Astrocyte of the cerebellum (primary cell): Measurements from ENCODE around the gene EGLN3.

Source experiments
- DNase-seq: peaks from one replicate; pipeline ENCODE4 v3.0.0-alpha.2; 2011; ENCODE audit warnings: low read depth
- H3K4me3 ChIP-seq: 2 replicates; pipeline ENCODE4 v1.5.1; 2011; ENCODE audit warnings: mild to moderate bottlenecking, low read depth, low read length, moderate library complexity
- in situ Hi-C: cut with HindIII; loops from 2 replicates; pipeline ENCODE4 v1.10.0; 2017; ENCODE audit warnings: low sequenced_read_pairs
- TF ChIP-seq, protein P1 (sequence below): IDR thresholded peaks from 2 replicates; pipeline ENCODE4 v1.5.1; 2012; ENCODE audit warnings: low read length, low read depth, moderate library complexity, mild to moderate bottlenecking; ENCODE audit errors: missing control alignments

EGLN3 gene

GRCh38 chr14:33909380-33910084 is 41.3 kb downstream of the EGLN3 start:
- TF ChIP-seq, protein P1, sequence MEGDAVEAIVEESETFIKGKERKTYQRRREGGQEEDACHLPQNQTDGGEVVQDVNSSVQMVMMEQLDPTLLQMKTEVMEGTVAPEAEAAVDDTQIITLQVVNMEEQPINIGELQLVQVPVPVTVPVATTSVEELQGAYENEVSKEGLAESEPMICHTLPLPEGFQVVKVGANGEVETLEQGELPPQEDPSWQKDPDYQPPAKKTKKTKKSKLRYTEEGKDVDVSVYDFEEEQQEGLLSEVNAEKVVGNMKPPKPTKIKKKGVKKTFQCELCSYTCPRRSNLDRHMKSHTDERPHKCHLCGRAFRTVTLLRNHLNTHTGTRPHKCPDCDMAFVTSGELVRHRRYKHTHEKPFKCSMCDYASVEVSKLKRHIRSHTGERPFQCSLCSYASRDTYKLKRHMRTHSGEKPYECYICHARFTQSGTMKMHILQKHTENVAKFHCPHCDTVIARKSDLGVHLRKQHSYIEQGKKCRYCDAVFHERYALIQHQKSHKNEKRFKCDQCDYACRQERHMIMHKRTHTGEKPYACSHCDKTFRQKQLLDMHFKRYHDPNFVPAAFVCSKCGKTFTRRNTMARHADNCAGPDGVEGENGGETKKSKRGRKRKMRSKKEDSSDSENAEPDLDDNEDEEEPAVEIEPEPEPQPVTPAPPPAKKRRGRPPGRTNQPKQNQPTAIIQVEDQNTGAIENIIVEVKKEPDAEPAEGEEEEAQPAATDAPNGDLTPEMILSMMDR, result no peak
- DNase-seq, result no peak
- in situ Hi-C loops, result no loop called here
- H3K4me3 ChIP-seq, result no peak overlapping the region

- no peak overlapping the region for H3K4me3 ChIP-seq
- DNase-seq, result no peak
- in situ Hi-C loops, result no loop called here
- TF ChIP-seq, protein P1, result no peak
Measured at GRCh38 chr14:33908540-33909223, 42.2 kb downstream of the EGLN3 start.

GRCh38 chr14:33906968-33907367 is 43.9 kb downstream of the EGLN3 start:
- H3K4me3 ChIP-seq, result no peak overlapping the region
- in situ Hi-C loops, result no loop called here
- TF ChIP-seq, protein P1, result no peak
- DNase-seq, result no peak

DNA sequence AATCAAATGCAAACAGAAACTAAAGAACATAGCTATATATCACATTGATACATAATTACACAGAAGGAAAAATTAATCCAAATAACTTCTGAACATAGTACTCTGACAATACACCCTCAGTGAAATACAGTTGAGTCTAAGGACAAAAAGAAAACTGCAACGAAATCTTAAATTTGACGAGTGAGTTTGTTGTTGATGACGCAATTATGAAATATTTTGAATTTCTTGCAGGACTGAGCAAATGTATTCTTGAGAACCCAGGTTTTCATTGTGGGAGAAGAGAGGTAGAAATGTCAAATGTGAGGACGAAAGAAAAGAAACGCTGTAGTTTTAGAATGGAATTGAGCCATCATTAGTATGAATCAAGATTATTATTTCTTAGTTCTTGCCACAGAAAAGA is 46.3 kb downstream of the EGLN3 start:
- no peak for DNase-seq
- in situ Hi-C loops, result no loop called here
- TF ChIP-seq, protein P1, result no peak
- no peak overlapping the region for H3K4me3 ChIP-seq

DNA sequence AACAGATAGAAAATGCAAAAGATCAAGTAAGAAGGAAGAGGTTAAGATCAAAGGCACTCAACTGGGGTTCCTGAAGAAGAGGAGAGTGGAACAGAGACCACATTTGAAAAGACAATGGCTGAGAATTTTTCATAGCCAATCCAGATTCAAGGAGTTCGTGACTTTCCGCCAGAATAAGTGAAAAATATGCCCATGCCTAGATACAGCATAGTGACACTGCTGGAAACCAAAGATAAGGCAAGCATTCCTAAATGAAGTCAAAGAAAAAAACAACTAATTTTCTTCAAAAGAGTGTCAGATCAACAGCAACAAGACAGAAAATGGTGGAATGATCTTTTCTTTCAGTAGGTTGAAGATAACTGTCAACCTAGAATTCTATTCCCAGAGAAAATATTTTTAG is 47.5 kb downstream of the EGLN3 start:
- H3K4me3 ChIP-seq, result no peak overlapping the region
- in situ Hi-C loops, result no loop called here
- DNase-seq, result no peak
- TF ChIP-seq, protein P1, result no peak

GRCh38 chr14:33902363-33902762 is 48.5 kb downstream of the EGLN3 start:
- TF ChIP-seq, protein P1, result no peak
- in situ Hi-C loops, result no loop called here
- no peak overlapping the region for H3K4me3 ChIP-seq
- DNase-seq, result no peak
